GM10248 (cell line): ENCODE measurements around the gene ZC3HAV1.
A peak's percentile ranks its signal among the peaks of the same experiment; 100 is the strongest.
"Not testable (repeated sequence)": the region's sequence is repeated elsewhere in the genome, so short reads cannot be mapped to it uniquely, and the experiment has no call there.

ENCODE experiments used
- CTCF ChIA-PET: fragments of 300-600 bp; sonication (Branson Sonifier 250); formaldehyde crosslinking; extraction: SDS; loops from one replicate; lab custom pipeline; 2021; ENCODE audit warnings: antibody characterized with exemption; lab: Yijun Ruan, JAX
- POLR2A ChIA-PET: fragments of 350-650 bp; sonication (Branson Sonifier 250); formaldehyde crosslinking; extraction: SDS; loops from one replicate; lab custom pipeline; 2020; ENCODE audit warnings: antibody characterized with exemption; lab: Yijun Ruan, JAX
- DNase-seq: peaks from one replicate; pipeline ENCODE4 v3.0.0; 2012; ENCODE audit errors: extremely low spot score
- CTCF ChIP-seq: IDR thresholded peaks from 2 replicates; pipeline ENCODE4 v1.5.1; 2012; ENCODE audit warnings: mild to moderate bottlenecking, low read depth; ENCODE audit errors: extremely low read depth, missing control alignments, control extremely low read depth

ZC3HAV1 gene

GRCh38 chr7:139108266-139109187, 993 bp downstream of the ZC3HAV1 start:
- TF ChIP-seq CTCF = no peak
- ChIA-PET POLR2A (interaction anchor here (0.7 kb wide), 3 partner anchors 11 to 612 kb away, joined by 3 to 5 read pairs (median 3); a partner anchor contains a TSS), CTCF (interaction anchor here (0.7 kb wide), 1 partner anchor 10 kb away, joined by 3 read pairs; no protein-coding TSS in a partner anchor)
- DNase-seq = peak; percentile 36

GRCh38 chr7:139106959-139107358, 2.6 kb downstream of the ZC3HAV1 start:
- POLR2A ChIA-PET = no interaction called here
- CTCF ChIA-PET = interaction anchor here (1.2 to 1.5 kb wide), 2 partner anchors 11 to 32 kb away, joined by 3 to 5 read pairs; no protein-coding TSS in a partner anchor
- no peak for DNase-seq
- TF ChIP-seq CTCF = no peak

- DNase-seq, POLR2A ChIA-PET: not testable (repeated sequence)
- CTCF ChIA-PET = interaction anchor here (1.2 to 1.5 kb wide), 2 partner anchors 11 to 31 kb away, joined by 3 to 5 read pairs; no protein-coding TSS in a partner anchor
These were observed 3.3 kb downstream of the ZC3HAV1 start for GRCh38 chr7:139106227-139106626.

GRCh38 chr7:139105484-139105883, 4.0 kb downstream of the ZC3HAV1 start:
- POLR2A ChIA-PET = interaction anchor here (1.9 kb wide), 1 partner anchor 11 kb away, joined by 19 read pairs; no protein-coding TSS in a partner anchor
- no peak for TF ChIP-seq CTCF
- CTCF ChIA-PET = interaction anchor here (0.7 to 3.3 kb wide), 2 partner anchors 11 to 396 kb away, joined by 3 to 18 read pairs; no protein-coding TSS in a partner anchor
- no peak for DNase-seq

- DNase-seq = no peak
- POLR2A ChIA-PET = interaction anchor here (0.7 to 1.9 kb wide), 2 partner anchors 9 to 155 kb away, joined by 6 to 19 read pairs; no protein-coding TSS in a partner anchor
- CTCF ChIA-PET = interaction anchor here (1.4 to 3.3 kb wide), 3 partner anchors 8 to 29 kb away, joined by 3 to 20 read pairs (median 18); no protein-coding TSS in a partner anchor
- TF ChIP-seq CTCF = no peak
These were observed 5.4 kb downstream of the ZC3HAV1 start for GRCh38 chr7:139104091-139104450.

GRCh38 chr7:139103057-139103815, 6.3 kb downstream of the ZC3HAV1 start:
- POLR2A ChIA-PET = interaction anchor here (0.6 kb wide), 1 partner anchor 14 kb away, joined by 5 read pairs; no protein-coding TSS in a partner anchor

GRCh38 chr7:139101637-139102158, 7.8 kb downstream of the ZC3HAV1 start:
- CTCF ChIA-PET, DNase-seq, POLR2A ChIA-PET: not testable (repeated sequence)

More at GRCh38 chr7:139103057-139103815, 6.3 kb downstream of the ZC3HAV1 start:
- TF ChIP-seq CTCF = no peak
- no peak for DNase-seq
- CTCF ChIA-PET = interaction anchor here (1.1 to 3.3 kb wide), 4 partner anchors 9 to 332 kb away, joined by 3 to 20 read pairs (median 10); no protein-coding TSS in a partner anchor
